Renal cortical epithelial cell (primary cell): Measurements from ENCODE around the gene PPP1R12B. TPM values are rescaled to one million over a fixed set of nuclear protein-coding genes. Genes with fewer than 3 reads are reported as not detected.
"Not testable (repeated sequence)": the region's sequence is repeated elsewhere in the genome, so short reads cannot be mapped to it uniquely, and the experiment has no call there.

Source experiments
- DNase-seq: peaks from one replicate; pipeline ENCODE4 v3.0.0-alpha.2; 2011; ENCODE audit warnings: low read depth
- total RNA-seq: library from RNA; depleted of rRNA; stranded (reverse); fragments of >200 nt; gene quantifications from 2 replicates; pipeline ENCODE4 v1.2.3, GENCODE V29; 2014

Gene PPP1R12B
- total RNA-seq, 1 donor from 2014 or later: 20.1 TPM

- DNase-seq: no peak
These were observed 90.1 kb downstream of the PPP1R12B start for GRCh38 chr1:202438393-202439174.

- DNase-seq: no peak
These were observed 90.8 kb downstream of the PPP1R12B start for GRCh38 chr1:202439308-202439707.

DNA sequence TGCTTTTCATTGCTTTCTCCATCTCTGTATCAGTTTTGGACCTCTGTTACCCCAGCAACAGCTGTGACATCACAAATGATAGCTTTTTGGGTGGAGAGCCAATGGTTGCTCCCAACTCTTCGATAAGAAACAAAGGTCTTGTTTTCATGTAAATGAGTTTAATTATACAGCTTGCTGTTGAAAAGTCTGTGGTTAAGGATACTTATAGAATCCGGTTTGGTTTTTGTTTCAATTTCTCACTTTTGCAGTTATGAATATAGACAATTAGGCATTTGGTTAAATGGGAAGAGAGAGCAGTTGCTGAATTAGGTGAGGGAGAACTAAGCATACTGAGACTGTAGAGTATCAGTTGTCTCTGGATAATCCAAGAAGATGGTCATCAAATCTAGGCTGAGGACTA lies 99.6 kb downstream of the PPP1R12B start:
- DNase-seq: not testable (repeated sequence)

- not testable (repeated sequence) for DNase-seq
These were observed 103.1 kb downstream of the PPP1R12B start for GRCh38 chr1:202451641-202452040.

GRCh38 chr1:202452508-202452907 lies 104.0 kb downstream of the PPP1R12B start:
- no peak for DNase-seq

DNA sequence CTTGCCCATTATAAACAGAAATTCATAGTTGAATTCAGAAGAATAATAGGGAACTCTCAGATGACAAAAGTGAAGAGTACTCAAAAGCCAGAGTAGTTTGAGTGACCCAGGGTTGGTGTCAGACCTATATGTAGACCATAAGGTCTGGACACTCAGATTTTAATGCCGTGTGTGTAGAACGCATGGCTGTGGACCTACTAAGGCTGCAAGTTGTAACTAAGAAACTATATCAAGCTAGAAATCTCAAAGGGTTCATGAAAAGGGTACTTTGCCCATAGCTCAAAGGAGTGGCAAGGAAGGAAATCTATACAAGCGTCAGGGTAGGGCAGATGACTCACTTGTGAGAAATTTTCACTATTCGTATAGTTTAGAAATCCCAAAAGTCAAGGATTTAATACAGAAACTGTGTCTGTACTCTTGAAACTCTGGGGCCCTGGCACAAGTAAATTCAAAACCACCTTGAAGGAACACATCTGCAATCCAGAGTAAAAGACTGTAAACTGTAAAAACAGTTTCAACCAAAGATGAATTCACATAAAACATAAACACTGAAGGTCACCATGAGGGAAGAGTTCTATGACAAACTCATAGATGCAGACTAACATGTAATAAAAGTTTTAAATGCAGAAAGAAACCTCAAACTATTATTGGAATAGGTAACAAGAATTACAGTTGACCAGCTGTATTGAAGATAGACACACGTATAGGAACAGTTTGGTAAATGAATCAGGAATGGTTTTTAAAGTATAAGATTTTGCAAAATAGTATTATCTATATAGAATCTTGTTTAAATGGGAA lies 108.1 kb downstream of the PPP1R12B start:
- not testable (repeated sequence) for DNase-seq

DNA sequence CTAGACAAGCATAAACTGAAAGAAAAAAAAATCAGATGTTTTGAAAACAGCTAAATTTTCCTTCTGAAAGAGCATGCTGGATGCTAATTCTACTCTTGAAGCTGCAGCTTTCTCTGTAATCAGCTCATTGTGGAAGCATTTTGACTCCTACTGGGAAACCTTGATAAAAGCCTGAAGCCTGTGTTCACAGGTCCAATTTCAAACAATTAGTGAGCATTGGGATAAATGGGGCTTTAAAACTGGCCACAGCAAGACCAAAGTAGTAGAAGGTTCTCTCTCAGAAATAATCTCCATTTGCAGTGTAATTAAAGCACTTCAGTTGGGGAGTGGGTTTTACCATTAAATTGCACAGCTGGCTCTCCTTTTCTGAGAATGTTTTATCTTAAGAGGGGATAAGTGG lies 110.2 kb downstream of the PPP1R12B start:
- DNase-seq: not testable (repeated sequence)

DNA sequence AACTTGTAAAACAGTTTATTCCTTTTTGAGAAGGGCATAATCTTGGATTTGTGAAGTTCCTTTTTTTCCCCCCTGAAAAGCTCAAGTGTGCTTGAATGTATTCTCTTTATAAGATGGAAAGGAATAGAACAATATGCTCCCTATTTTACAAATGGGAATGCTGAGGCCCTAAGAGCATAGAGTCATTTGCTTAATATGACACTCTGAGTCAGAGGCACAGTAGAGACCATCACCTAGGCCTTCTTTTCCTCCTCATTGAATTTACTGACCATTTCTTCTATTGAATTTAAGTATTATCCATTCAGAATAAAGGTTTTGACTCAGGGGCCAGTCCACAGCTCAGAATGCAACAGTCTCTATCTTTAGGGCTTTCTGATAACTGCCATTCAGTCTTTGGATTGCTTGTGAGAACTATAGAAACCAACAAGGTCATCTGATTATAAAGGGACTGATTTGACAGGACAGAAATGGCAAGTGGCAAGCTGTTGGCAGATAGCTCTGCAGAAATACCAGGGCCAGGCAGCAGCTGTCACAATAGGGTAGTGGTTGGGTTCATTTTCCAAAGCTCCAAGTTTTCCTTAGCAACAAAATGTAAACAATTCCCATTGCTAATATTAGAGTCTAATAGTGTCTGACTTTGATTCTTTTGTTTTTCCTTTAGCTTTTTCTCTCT lies 111.1 kb downstream of the PPP1R12B start:
- DNase-seq: not testable (repeated sequence)

GRCh38 chr1:202460143-202460495 lies 111.6 kb downstream of the PPP1R12B start:
- not testable (repeated sequence) for DNase-seq

- DNase-seq: no peak
These were observed 114.0 kb downstream of the PPP1R12B start for GRCh38 chr1:202462342-202463076.

GRCh38 chr1:202464153-202464742 lies 115.7 kb downstream of the PPP1R12B start:
- DNase-seq: peak; percentile 64

- DNase-seq: peak; percentile 70
These were observed 117.3 kb downstream of the PPP1R12B start for GRCh38 chr1:202465644-202466270.

- DNase-seq: peak; percentile 31
These were observed 117.8 kb downstream of the PPP1R12B start for GRCh38 chr1:202466339-202466738.

GRCh38 chr1:202467381-202467780 lies 118.9 kb downstream of the PPP1R12B start:
- not testable (repeated sequence) for DNase-seq

DNA sequence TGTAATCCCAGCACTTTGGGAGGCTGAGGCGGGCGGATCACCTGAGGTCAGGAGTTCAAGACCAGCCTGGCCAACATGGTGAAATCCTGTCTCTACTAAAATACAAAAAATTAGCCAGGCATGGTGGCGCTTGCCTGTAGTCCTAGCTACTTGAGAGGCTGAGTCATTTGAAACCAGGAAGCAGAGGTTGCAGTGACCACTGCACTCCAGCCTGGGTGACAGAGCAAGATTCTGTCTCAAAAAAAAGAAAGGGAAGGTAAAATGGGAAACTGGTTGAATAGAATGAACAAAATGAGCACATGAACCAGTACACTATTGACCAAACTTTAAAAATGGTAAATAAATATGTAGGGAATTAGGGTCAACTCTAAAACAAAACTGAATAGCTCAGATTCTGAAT lies 120.2 kb downstream of the PPP1R12B start:
- DNase-seq: peak; percentile 57

DNA sequence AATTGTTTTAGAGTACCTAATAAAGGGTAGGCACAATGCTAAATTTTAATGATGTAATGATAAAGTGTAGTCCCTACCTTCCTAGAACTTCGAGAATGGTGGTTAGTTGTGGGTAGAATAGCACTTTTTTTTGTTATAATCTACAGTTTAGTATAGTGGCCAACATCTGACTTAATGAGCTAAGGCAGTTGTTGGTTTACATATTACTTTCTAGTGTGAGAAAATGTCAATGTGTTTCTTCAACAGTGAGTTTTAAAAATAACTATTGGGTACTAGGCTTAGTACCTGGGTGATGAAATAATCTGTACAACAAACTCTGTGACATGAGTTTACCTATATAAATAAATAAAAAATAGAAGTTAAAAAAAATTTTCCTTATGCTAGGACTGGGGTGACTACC lies 120.6 kb downstream of the PPP1R12B start:
- DNase-seq: peak; percentile 21

- no peak for DNase-seq
These were observed 122.7 kb downstream of the PPP1R12B start for GRCh38 chr1:202471246-202471645.

DNA sequence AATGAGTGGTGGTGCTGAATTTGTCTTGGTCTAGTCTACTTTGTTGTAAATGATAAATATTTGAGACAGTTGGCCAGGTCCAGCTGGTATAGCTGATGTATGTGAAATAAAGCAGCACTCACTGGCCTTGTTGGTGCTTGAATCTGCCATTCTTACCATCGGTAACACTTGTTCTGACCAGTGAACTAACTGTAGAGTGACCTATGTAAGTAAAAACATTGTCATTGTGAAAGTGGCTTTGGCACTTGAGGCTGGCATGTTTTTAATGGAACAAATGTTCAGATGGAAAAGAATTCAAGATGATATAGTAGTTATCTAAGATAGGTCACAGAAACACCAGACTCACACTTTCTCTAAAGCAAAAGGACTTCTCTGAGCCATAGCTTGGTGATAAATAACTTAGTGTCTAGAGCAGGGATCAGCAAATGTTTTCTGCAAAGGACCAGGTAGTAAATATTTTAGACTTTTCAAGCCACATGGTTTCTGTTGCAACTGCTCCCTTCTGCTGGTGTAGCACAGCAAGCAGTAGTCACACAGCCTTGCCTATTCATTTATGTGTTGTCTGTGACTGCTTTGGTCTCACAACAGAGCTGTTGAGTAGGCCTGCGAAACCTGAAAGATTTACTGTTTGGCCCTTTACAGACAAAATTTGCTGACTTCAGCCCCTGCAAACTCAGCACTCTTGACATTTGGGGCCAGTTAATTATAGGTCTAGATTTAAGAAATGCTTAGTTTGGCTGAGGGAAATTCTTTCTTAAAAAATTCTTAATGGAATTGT lies 124.0 kb downstream of the PPP1R12B start:
- DNase-seq: not testable (repeated sequence)

GRCh38 chr1:202473266-202474045 lies 125.0 kb downstream of the PPP1R12B start:
- DNase-seq: not testable (repeated sequence)
